GM10266 (cell line): ENCODE measurements around the gene PPEF2.
"Not testable (repeated sequence)": the region's sequence is repeated elsewhere in the genome, so short reads cannot be mapped to it uniquely, and the experiment has no call there.

Source experiments
- DNase-seq: peaks from one replicate; pipeline ENCODE4 v3.0.0; 2012; ENCODE audit errors: extremely low spot score
- CTCF ChIP-seq: IDR thresholded peaks from 2 replicates; pipeline ENCODE4 v1.5.1; 2012; ENCODE audit warnings: mild to moderate bottlenecking, low read depth; ENCODE audit not compliant: control insufficient read depth, insufficient read depth; ENCODE audit errors: missing control alignments

Gene PPEF2

GRCh38 chr4:75930152-75930551 lies 27.9 kb upstream of the PPEF2 start:
- DNase-seq = no peak
- TF ChIP-seq CTCF = no peak

- not testable (repeated sequence) for DNase-seq
These were observed 22.7 kb upstream of the PPEF2 start for GRCh38 chr4:75924916-75925315.

- DNase-seq = no peak
- TF ChIP-seq CTCF = no peak
These were observed 22.1 kb upstream of the PPEF2 start for GRCh38 chr4:75924309-75924827.

- DNase-seq = no peak
These were observed 20.3 kb upstream of the PPEF2 start for GRCh38 chr4:75922588-75922987.

GRCh38 chr4:75921910-75922309 lies 19.7 kb upstream of the PPEF2 start:
- DNase-seq = no peak
- TF ChIP-seq CTCF = no peak

More at GRCh38 chr4:75922588-75922987, 20.3 kb upstream of the PPEF2 start:
- TF ChIP-seq CTCF = no peak

GRCh38 chr4:75920327-75920726 lies 18.1 kb upstream of the PPEF2 start:
- no peak for DNase-seq
- no peak for TF ChIP-seq CTCF

GRCh38 chr4:75919920-75920319 lies 17.7 kb upstream of the PPEF2 start:
- DNase-seq = no peak
- TF ChIP-seq CTCF = no peak

GRCh38 chr4:75916091-75916661 lies 13.9 kb upstream of the PPEF2 start:
- TF ChIP-seq CTCF = peak; percentile 77
- peak; percentile 50 for DNase-seq
